ENCODE results near the gene TRIM38. TPM values are rescaled to one million over a fixed set of nuclear protein-coding genes. Genes with fewer than 3 reads are reported as not detected.

TRIM38 gene, protein sequence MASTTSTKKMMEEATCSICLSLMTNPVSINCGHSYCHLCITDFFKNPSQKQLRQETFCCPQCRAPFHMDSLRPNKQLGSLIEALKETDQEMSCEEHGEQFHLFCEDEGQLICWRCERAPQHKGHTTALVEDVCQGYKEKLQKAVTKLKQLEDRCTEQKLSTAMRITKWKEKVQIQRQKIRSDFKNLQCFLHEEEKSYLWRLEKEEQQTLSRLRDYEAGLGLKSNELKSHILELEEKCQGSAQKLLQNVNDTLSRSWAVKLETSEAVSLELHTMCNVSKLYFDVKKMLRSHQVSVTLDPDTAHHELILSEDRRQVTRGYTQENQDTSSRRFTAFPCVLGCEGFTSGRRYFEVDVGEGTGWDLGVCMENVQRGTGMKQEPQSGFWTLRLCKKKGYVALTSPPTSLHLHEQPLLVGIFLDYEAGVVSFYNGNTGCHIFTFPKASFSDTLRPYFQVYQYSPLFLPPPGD
- total RNA-seq (2014; rRNA removed; shearing (Covaris generic)): 4.1 and 4.3 TPM in 2 replicates

DNA sequence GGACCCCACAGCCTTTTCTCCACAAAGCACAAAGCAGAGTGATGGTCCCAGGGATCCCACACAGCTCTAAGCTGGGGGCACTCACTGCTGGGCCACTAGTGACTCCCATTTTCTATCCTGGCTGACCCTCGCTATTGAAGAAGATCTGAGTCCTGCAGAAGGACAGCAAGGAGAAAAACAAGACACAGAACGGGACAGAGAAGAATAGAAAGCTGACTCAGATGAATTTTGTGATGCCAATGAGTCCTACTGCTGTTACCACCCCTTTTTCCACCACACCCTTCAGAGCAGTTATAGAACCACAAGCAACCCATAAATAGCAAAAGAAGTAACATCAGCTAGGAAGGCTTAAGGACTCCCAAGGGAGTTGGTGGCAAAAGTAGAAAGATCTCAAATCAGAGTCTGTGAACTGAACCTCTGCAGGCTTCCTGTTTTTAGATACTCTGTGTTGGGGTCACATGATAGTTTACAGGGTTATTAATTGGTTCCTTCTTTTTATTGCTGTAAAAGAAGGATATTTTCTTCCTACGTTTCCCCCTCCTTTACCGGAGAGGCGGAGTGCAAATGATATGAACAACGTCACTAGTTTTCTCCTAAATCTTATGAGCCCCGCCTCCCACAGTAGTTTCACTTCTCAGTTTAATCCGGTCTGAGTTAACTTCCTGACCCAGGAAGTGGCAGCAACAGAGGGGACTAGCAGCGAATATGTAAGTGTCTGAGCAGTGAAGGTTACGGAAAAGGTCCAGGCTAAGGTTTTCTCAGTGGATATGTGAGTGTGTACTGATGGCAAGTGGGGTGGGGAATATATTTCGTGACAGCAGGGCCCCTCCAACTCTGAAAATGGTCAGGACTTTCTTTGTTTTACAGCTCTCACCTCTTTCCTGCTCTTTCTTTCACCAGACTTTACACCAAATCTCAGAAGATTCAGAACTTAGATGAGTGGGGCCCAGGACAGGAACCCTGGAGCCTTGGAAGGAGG is at the start of gene TRIM38:
Gene TRIM38, plus strand, starts transcription at position 654 of the 979 bp plus-strand sequence. CDS start 3,721 bp downstream, outside the sequence.

DNA sequence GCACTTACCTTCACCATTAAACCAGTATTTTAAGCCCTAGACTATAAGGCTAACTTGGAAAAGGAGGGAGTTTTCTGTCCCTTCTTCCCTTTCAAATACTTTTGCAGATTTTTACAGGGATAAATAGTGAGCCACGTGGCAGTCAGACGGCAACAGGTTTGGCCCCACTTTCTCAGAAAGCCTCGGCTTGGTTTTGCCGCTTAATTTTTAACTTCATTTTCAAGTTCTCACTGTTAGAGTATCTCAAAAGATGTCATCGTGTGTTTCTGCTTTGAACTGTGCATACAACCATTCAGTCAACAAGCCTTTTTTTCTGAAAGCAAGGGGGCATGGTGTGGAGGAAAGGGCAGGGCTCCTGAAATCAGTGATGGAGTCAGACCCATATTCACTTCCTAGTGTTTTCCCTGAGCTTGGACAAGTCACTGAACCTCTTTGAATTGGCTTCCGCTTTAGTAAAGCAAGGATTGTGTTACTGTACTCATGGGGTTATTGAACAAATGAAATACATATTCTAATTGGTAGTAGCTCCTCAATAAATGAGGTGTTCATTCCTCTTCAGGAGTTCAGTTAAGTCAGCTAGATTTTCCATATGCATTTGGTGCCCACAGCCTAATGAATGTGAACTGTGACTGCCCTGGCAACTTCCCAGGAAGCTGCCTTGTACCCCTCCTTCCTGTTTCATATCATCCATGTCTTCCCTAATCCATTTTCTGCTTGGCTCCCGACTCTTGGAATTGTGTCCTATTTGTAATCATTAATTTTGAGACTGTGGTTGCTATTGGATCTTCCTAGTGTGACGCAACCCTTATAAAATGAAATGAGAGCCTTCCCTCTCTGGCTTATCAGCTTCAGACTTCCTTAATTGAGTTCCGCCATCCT is 31.8 kb upstream of the TRIM38 start, which contains the start of gene SLC17A2:
Gene SLC17A2, minus strand, starts transcription at position 160 of the 879 bp plus-strand sequence. CDS start 4,895 bp downstream, outside the sequence.

Small RNAs within 50 kb of the gene (small RNA-seq; reads per million reads assigned to genes)
- gene HIST1H1PS2: not detected

Other genes with a start within 250 kb of the TRIM38 start
- not detected in 2 replicates for gene SLC17A4, start 208.1 kb upstream of the TRIM38 start, total RNA-seq (2014; rRNA removed; shearing (Covaris generic))
- not detected in 2 replicates for gene SLC17A1, start 130.8 kb upstream of the TRIM38 start, total RNA-seq (2014; rRNA removed; shearing (Covaris generic))
- not detected in 2 replicates for gene SLC17A3, start 88.6 kb upstream of the TRIM38 start, total RNA-seq (2014; rRNA removed; shearing (Covaris generic))
- not detected in 2 replicates for gene SLC17A2, start 32.1 kb upstream of the TRIM38 start, total RNA-seq (2014; rRNA removed; shearing (Covaris generic))
- gene HFE, start 124.6 kb downstream of the TRIM38 start, total RNA-seq (2014; rRNA removed; shearing (Covaris generic)): 4.1 and 4.5 TPM in 2 replicates